ENCODE results near the gene BRINP3.
"Not testable (repeated sequence)": the region's sequence is repeated elsewhere in the genome, so short reads cannot be mapped to it uniquely, and the experiment has no call there.

BRINP3 gene

DNA sequence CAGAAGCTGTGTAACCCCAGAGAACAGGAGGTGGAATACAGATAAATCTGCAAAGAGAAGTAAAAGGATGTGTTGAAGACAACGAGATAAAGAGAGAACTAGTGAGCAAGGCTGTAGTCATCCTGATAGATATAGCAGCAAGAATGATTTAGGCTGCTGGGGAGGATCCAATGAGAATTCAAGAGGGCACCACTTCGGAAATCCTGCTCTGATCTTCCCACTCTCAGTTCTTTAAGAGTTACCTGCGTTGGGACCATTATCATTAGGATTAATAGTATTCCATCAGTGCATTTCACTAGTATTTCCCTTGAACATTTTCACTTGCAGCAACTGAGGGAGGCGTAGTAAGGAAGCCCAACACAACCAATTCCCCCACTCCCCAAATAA, at the start of gene BRINP3:
BRINP3 (minus strand) TSS at position 103 of the 387 bp plus-strand sequence.
- TF ChIP-seq, protein P1, sequence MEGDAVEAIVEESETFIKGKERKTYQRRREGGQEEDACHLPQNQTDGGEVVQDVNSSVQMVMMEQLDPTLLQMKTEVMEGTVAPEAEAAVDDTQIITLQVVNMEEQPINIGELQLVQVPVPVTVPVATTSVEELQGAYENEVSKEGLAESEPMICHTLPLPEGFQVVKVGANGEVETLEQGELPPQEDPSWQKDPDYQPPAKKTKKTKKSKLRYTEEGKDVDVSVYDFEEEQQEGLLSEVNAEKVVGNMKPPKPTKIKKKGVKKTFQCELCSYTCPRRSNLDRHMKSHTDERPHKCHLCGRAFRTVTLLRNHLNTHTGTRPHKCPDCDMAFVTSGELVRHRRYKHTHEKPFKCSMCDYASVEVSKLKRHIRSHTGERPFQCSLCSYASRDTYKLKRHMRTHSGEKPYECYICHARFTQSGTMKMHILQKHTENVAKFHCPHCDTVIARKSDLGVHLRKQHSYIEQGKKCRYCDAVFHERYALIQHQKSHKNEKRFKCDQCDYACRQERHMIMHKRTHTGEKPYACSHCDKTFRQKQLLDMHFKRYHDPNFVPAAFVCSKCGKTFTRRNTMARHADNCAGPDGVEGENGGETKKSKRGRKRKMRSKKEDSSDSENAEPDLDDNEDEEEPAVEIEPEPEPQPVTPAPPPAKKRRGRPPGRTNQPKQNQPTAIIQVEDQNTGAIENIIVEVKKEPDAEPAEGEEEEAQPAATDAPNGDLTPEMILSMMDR (IDR thresholded peaks at IDR 0.05; ENCODE audit: insufficient read depth, low read length, poor library complexity, severe bottlenecking): no peak
- Histone ChIP-seq H3K36me3 (ENCODE audit: control insufficient read depth, insufficient read depth, low read length) (no peaks in the 10 kb centered on the region), H3K27me3 (replicated peaks; ENCODE audit: control insufficient read depth, insufficient read depth, low read length) (no peaks in the 10 kb centered on the region), H3K4me3 (replicated peaks; ENCODE audit: low read depth, low read length) (no peak within 1 kb of the TSS)
- no peak for DNase-seq (ENCODE audit: extremely low read depth, insufficient read length)

DNA sequence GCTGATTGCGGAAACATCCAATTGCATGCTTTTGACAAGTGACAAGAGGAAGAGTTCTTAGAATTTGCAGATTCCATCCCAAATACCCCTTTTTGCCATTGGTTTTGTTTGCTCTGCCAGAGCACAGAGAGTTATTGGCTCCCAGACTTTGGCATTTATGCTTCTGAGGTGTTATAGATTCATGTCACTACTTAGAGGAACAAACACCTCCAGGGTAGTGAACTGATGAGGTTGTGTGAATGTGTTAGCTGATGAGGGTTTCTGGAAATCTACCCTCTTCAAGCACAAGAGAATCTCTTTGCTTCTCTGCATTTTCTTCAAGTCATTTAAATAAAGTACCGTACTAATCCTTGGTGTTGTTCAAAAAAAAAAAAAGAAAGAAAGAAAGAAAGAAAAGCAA, 33.9 kb upstream of the BRINP3 start:
- no peak overlapping the region for H3K4me3 ChIP-seq (replicated peaks; ENCODE audit: low read depth, low read length)

DNA sequence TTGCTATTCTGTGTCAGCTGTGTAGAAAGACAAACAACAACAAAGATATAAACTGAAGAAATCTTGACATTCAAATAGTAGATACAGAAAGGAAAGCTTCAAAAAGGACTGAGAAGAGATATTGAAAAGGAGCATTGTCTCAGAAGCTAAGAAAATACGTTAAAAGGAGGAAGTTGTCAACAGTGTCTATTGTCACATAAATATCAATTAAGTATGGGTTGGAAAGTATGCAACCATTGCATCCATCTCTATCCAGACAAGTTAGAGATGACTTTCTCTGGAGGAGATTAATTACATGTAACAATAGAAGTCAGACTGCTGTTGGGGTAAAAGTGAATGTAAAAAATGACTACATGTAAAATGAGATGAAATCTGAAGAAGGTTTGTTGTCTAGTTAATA, 29.7 kb upstream of the BRINP3 start:
- Histone ChIP-seq H3K36me3 (ENCODE audit: control insufficient read depth, insufficient read depth, low read length) (no peaks in the 10 kb centered on the region), H3K27me3 (replicated peaks; ENCODE audit: control insufficient read depth, insufficient read depth, low read length) (no peaks in the 10 kb centered on the region), H3K4me3 (replicated peaks; ENCODE audit: low read depth, low read length) (no peak overlapping the region)
- no peak for DNase-seq (ENCODE audit: extremely low read depth, insufficient read length)
- TF ChIP-seq, protein P1 (IDR thresholded peaks at IDR 0.05; ENCODE audit: insufficient read depth, low read length, poor library complexity, severe bottlenecking): no peak

More for the DNA sequence above, 33.9 kb upstream of the BRINP3 start:
- Histone ChIP-seq H3K36me3 (ENCODE audit: control insufficient read depth, insufficient read depth, low read length) (no peaks in the 10 kb centered on the region), H3K27me3 (replicated peaks; ENCODE audit: control insufficient read depth, insufficient read depth, low read length) (no peaks in the 10 kb centered on the region)
- DNase-seq (ENCODE audit: extremely low read depth, insufficient read length): no peak
- TF ChIP-seq, protein P1 (IDR thresholded peaks at IDR 0.05; ENCODE audit: insufficient read depth, low read length, poor library complexity, severe bottlenecking): no peak

DNA sequence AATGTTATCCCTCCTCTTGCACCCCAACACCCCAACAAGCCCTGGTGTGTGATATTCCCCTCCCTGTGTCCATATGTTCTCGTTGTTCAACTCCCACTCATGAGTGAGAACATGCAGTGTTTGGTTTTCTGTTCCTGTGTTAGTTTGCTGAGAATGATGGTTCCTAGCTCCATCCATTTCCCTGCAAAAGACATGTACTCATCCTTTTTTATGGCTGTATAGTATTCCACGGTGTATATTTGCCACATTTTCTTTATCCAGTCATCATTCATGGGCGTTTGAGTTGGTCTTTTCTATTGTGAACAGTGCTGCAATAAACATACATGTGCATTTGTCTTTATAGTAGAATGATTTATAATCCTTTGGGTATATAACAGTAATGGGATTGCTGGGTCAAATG, 26.9 kb upstream of the BRINP3 start:
- DNase-seq (ENCODE audit: extremely low read depth, insufficient read length); H3K36me3 ChIP-seq (ENCODE audit: control insufficient read depth, insufficient read depth, low read length); H3K4me3 ChIP-seq (replicated peaks; ENCODE audit: low read depth, low read length): not testable (repeated sequence)

DNA sequence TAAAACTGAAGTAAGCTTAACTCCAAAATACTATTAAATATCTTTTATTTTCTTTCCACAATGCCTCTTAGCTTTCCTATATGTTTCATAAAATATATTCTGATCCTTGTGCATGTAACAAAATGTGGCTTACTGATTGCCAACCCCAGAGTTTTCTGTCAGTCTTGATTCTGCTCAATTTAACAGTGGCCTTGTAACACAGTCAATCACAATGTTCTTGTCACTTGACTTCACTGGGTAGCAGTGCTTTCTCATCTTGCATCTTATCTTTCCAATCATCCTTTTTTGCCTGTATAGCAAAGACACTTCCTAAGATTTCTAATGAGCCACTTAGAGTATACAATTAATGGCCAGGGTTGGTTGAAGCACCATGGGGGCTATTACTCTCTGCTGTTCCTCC, 19.9 kb upstream of the BRINP3 start:
- TF ChIP-seq, protein P1 (IDR thresholded peaks at IDR 0.05; ENCODE audit: insufficient read depth, low read length, poor library complexity, severe bottlenecking): no peak
- DNase-seq (ENCODE audit: extremely low read depth, insufficient read length): no peak
- Histone ChIP-seq H3K36me3 (ENCODE audit: control insufficient read depth, insufficient read depth, low read length) (no peaks in the 10 kb centered on the region), H3K27me3 (replicated peaks; ENCODE audit: control insufficient read depth, insufficient read depth, low read length) (no peaks in the 10 kb centered on the region), H3K4me3 (replicated peaks; ENCODE audit: low read depth, low read length) (no peak overlapping the region)

More for the DNA sequence above, 26.9 kb upstream of the BRINP3 start:
- not testable (repeated sequence) for H3K27me3 ChIP-seq (replicated peaks; ENCODE audit: control insufficient read depth, insufficient read depth, low read length)

DNA sequence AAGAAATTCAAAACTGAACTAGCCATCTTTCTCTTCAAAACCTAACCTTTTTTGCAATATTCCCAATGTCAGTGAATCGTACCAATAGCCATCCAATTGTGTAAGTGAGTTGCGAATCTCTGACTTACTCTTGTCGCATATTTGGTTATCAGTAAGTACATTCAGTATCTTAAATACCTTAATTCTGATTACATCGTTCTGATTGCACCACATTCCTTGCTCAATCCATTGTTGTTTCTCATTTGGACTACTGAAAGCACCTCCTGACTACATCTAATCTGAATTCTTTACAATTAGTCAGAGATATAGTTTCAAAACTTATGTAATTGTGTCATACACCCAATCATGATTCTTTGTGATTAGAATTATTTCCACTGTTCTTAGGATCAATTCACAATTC, 16.8 kb upstream of the BRINP3 start:
- Histone ChIP-seq H3K4me3 (replicated peaks; ENCODE audit: low read depth, low read length) (no peak overlapping the region), H3K36me3 (ENCODE audit: control insufficient read depth, insufficient read depth, low read length) (no peaks in the 10 kb centered on the region), H3K27me3 (replicated peaks; ENCODE audit: control insufficient read depth, insufficient read depth, low read length) (no peaks in the 10 kb centered on the region)
- no peak for DNase-seq (ENCODE audit: extremely low read depth, insufficient read length)
- TF ChIP-seq, protein P1 (IDR thresholded peaks at IDR 0.05; ENCODE audit: insufficient read depth, low read length, poor library complexity, severe bottlenecking): no peak
